ENCODE data around the gene OGDH. TPM values are rescaled to one million over a fixed set of nuclear protein-coding genes. Genes with fewer than 3 reads are reported as not detected.

Gene OGDH
- polyA plus RNA-seq, 3 donors = 22.7 to 71.7 (median 31.9) TPM

DNA sequence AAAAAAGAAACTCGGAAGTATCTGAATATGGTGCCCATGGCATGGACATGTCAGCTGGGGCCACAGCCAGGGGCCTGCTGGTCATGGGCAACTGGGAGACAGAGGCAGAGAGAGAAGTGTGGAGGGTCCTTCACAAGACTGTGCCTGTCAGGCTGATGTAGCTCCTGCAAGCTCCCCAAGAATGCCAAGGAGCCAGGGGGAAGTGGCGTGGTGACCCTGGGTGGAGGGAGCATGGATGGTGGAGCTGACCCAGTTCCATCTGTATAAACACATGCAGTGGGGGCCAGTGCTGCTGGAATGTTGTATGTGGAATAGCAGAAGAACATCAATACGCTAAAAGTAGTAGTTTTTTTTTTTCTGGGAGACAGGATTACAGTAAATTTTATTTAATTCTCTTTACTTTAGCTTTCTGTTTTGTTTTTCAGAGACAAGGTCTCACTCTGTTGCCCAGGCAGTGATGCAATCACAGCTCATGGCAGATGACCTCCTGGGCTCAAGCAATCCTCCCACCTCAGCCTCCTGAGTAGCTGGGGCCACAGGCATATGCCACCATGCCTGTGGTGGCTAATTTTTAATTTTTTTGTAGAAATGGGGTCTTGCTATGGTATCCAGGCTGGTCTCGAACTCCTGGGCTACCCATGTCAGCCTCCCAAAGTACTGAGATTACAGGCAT lies 131.8 kb downstream of the OGDH start:
- 87 to 90% (median 88%) methylated on average over 4 of the region's 4 CpGs for WGBS, 3 donors
- H3K27ac ChIP-seq (ENCODE audit: low read depth, low read length) = no peak overlapping the region

DNA sequence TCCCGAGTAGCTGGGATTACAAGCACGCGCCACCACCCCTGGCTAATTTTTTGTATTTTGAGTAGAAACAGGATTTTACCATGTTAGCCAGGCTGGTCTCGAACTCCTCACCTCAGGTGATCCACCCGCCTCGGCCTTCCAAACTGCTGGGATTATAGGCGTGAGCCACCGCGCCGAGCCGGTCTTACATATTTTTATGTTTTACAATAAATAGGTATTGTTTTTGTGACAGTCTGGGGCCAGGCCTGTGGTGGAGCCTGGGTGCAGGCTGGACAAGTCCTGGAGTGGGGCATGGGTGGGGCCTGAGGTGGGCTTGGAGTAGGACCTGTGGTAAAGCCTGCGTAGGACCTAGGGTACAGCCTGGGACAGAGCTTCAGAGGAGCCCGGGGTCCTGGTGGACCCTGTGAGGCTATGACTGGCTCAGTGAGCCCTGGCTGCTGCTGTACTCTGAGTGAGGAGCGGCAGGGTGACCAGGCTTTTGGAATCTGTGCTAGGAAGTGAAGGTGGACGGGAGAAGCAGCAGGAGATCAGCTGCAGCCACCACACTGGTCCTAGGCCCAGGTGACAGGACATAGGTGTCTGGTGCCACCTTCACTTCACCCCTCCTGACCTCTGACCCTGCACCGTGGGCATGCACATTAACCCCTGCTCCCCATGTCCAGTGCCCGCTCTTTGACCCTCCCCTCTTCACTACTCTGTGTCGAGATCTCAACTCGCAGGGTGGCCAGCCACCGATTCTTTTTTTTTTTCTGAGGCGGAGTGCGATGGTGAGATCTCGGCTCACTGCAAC lies 132.6 kb downstream of the OGDH start:
- WGBS, 3 donors = 91 to 94% (median 92%) methylated on average over 21 to 23 of the region's 23 CpGs
- no peak overlapping the region for H3K27ac ChIP-seq (ENCODE audit: low read depth, low read length)

DNA sequence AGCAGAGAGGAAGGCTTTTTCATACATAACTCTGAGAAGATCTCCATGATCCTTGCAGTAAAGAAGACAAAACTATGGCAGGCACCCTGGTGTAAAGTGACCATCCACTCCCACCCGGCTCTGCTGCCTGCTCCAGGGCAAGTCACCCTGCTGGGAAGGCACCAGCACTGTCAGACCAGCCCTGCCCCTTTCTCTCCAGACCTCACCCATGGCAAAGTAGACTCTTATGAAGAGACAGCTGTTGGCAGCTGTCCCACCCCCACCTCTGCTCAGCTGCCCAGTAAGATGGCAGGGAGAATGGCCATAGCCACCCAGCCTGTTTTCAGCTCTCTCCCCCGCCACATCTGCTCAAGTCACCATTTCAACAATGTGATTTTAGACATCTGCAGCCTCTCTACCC lies 133.6 kb downstream of the OGDH start:
- H3K27ac ChIP-seq (ENCODE audit: low read depth, low read length) = no peak overlapping the region
- 88 to 100% (median 89%) methylated on average over 2 of the region's 2 CpGs for WGBS, 3 donors

DNA sequence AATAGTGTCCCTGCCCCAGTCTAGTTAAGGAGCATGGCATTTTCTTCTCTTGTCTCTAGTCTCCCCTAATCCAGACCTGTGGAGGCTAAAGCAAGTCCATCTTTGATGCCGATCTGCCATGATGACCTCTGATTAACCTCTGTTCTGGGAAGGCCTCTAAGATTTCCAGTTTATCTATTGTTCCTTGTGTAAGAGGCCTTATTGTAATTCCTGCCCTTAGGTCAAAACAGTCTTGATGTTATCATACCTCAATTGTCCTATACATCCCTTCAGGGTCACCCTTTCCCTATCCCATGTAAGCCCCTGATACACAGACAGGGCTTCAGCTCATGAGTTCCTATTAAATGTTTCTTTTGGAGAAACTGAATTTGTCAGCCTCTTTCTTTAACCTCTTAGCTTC lies 137.3 kb downstream of the OGDH start:
- 67 to 81% (median 77%) methylated on average over 1 of the region's 1 CpG for WGBS, 3 donors

DNA sequence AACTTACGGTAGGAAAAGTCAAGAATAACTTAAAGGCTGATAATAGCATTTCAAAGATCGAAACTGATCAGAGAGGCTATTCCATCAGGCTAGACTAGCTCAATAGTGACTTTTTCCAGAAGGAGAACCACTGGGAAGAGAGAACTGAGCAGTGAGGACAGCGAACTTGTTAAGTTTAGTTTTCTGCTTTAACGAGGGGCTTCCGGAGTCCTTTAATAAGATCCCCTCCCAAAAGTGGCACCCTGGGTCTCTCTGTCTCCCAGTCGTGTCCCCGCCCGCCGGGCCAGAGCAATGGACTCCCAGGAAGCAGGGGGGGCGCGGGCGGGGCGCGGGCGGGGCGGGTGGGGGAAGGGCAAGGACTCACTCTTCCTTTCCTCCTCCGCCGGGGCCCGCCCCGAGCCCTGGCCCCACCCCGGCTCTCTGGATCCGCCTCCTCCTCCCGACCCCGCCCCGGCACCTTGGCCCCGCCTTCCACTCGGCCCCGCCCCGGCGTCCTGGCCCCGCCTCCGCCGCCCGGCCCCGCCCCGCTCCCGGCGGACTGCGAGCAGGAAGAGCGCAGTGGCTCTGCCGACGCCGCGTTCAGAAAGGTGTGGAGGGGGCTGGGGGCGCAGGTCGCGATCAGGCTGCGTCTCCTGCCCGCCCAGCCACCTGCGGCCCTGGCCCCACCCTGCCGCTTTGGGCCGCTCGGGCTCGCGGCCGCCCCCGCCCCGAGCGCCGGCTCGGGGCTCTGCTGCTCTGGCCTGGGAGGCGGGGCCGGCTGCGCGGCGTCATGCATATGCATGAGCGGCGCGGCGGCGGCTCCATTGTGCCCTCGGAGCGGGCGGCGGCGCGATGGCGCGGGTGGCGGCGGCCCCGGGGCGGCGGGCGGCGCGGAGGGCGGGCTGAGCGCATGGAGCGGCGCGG lies 141.9 kb downstream of the OGDH start, which contains the start of gene ZMIZ2:
Gene ZMIZ2 (plus strand): TSS at position 803 of the 903 bp plus-strand sequence. CDS start 7,403 bp downstream, outside the sequence.
- H3K27ac ChIP-seq (ENCODE audit: low read depth, low read length) = peak within 1 kb of the TSS; percentile 29
- WGBS, 3 donors = 1 to 4% (median 2%) methylated on average over 43 to 87 of the region's 92 CpGs

More for the DNA sequence above, 137.3 kb downstream of the OGDH start:
- no peak overlapping the region for H3K27ac ChIP-seq (ENCODE audit: low read depth, low read length)

DNA sequence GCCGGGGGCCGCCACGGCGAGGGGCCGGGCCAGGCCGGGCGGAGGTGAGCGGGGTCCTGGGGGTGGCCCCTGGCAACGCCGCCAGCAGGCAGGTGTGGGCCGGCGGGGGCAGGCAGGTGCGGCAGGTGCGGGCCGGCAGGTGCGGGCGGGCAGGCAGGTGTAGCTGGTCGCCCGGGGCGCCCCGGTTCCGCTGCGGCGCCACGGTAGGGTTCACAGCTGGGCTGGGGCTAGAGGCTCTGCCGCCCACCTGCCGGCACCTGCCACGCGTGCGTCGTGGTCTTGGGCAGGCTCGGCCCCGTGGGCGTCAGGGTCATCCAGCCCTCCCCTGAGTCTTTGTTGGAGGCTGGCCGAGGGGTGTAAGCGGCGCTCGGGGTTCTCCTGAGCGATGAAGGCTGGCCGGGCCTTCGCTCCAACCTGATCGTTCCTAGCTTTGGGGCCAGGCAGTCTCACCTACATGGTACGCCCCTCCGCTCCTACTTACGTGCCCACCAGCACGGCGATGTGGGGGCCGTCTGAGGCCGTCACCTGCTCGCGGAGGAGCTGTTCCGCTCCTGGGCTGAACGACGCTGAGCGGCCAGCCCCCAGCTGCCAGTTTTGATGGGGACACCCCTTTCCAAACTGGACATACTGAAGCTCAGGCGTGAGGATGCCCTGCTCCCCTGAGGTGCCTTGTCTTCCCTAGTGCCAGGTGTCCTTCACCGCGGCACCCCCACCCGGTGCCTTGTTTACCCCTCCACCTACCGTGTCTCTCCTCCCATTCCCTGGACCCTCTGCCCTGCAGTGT lies 142.7 kb downstream of the OGDH start:
- H3K27ac ChIP-seq (ENCODE audit: low read depth, low read length) = peak overlapping the region; percentile 29
- 1 to 2% (median 2%) methylated on average over 37 to 58 of the region's 60 CpGs for WGBS, 3 donors

DNA sequence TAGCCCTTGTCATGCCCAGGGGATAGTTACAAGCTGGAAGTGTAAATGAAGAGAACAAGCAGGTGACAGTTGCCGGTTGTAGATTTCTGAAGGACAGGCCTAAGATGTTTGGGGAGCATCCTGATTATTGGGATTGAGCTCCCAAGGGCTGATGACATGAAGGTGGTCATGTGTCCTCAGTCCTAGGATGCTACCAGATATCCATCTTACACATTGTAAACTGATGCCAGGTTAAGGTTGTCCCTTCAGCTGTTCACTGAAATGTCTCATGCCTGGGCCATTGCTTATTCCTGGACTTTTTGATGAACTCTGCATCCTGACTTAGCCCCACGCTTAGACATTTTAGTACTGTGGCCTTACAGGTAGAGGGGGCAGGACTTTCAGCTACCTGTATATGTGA lies 143.6 kb downstream of the OGDH start:
- no peak overlapping the region for H3K27ac ChIP-seq (ENCODE audit: low read depth, low read length)
- WGBS, 3 donors = 67 to 94% (median 90%) methylated on average over 2 of the region's 2 CpGs

DNA sequence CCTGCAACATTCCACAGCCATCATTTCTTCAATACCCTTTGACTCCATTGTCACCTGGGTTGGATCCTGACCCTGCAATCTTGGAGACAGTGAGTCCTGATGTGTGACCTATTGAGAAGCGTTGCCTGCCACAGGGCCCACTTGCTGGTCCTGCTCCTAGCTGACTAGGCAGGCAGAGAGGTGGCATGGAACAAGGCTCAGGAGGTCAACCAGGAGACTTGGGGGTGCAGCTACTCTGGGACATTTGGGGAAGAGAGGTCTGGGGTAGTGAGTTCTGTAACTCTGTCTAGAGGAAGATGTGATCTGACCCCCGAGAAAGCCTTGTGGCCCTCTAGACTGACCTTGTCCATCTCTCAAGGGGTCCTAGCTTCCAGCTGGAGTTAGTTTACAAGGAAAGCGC lies 144.0 kb downstream of the OGDH start:
- no peak overlapping the region for H3K27ac ChIP-seq (ENCODE audit: low read depth, low read length)
- 87 to 98% (median 87%) methylated on average over 3 of the region's 3 CpGs for WGBS, 3 donors

DNA sequence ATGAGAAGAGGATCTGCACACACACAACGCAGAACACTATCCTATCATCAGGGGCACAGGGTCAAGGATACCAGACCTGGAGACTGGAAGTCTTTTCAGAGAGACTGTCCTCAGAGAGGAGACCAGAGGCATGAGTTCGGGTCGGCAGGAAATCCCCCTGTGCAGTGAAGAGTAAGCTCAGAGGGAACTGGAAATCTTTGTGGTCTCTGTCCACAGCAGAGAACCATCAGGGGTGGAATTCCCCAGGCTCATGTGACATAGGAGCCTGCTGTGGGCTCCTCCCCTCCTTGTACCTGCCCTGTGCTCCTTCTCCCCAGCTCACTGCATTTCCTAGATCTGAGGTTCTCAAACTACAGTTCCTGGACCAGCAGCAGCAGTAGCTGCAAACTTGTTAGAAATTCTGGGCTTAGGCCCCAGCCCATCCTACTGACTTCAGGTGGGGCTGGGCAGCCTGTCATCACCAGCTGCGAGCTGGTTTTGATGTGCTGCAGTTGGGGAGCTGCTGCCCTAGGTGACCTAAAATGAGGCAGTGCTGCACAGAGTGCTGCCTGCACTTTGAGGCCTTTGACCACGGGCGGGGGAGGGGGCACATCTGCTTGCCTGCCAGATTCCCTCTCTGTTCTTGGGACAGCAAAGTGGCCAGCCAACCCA lies 144.6 kb downstream of the OGDH start:
- H3K27ac ChIP-seq (ENCODE audit: low read depth, low read length) = no peak overlapping the region
- 41 to 51% (median 50%) methylated on average over 6 of the region's 6 CpGs for WGBS, 3 donors

DNA sequence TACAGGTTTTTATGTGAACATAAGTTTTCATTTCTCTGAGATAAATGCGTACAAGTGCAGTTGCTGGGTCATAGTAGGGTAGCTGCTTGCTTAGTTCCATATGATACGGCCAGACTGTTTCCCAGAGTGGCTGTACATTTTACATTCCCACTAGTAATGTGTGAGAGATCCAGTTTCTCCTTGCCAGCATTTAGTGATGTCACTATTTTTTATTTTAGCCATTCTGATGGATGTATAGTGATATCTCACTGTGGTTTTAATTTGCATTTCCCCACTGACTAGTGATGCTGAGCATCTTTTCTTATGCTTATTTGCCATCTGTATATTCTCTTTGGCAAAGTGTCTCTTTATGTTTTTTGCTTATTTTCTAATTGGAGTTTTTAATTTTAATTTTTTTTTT lies 146.4 kb downstream of the OGDH start:
- WGBS, 3 donors = 90 to 93% (median 92%) methylated on average over 2 of the region's 2 CpGs

DNA sequence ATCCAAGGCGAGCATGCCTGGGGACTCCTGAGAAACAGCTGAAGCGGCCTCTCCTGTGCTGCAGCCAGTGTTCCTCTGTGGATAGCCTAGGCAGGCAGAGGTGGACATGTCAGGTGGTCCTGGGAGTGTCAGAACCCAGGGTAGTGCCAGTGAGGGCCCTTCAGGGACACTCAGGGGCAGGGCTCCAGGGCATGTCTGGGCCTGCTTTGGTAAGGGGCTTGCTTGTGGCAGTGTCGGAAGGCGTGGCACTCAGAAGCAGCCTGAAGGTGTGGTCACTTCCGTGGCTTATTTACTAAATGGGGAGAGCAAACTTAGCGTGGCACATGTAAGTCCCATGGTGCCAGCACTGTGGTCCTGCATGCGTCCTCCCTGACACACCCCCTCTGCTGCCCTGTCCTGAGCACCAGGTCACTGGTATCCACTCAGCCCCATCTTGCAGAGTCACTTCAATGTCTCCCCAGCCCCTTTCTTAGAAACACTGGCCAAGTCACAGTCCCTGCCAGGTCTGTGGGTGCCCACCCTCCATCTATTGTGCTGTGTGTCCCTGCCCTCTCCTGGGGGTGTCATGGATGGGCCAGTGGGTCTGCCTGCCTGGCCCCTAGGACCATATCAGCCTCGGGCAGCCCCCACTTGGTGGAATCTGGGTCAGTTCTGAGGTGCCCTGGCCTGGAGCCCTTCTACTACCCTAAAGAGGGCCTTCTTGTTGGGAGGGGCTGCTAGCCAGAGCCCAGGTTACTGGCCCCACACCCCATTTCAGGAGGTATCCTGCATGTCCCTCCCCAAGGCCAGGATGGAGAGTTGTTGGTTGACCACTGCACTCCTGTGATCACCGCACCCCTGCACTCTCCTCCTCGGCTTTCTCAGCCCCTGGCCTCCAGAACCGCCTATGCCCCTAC lies 148.6 kb downstream of the OGDH start:
- H3K27ac ChIP-seq (ENCODE audit: low read depth, low read length) = no peak overlapping the region
- 88 to 94% (median 90%) methylated on average over 11 of the region's 11 CpGs for WGBS, 3 donors

More for the DNA sequence above, 146.4 kb downstream of the OGDH start:
- no peak overlapping the region for H3K27ac ChIP-seq (ENCODE audit: low read depth, low read length)

DNA sequence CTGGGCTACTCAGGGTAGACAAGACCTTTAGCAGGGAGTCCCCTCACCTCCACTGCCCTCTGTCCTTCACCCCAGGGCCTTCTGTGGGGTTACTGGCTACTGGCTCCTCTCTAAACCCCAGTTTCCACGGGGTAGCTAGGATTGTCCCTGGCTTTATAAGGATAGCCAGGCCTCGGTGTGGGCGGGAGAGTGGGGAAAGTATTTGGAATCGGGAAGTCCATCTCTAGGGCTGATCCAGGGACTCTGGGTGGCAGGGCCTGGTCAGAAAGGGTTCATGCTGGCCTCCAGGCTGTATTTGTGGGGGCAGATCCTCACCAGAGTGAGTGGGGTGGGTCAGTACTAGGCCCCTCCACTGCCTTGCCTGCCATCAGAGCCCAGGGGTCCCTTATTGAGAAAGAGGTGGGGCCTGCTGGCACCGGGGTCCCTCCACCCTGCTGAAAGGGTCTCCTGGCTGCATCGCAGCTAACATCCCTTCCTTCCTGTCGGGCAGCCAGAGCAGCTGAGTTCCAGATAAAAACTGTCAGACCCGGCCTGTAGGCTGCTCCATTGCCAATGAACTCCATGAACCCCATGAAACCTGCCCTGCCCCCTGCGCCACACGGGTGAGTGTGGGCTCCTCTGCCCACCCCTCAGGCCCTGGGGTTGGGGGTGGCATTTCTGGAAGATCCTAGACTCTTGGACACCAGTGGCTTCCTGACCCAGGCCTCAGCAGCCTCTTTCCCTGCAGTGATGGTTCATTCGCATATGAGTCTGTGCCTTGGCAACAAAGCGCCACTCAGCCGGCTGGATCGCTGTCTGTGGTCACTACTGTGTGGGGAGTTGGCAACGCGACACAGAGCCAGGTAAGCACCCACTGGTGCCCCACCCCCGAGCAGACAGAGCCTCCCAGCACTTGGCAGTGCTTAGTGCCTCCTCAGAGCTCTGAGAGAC lies 149.5 kb downstream of the OGDH start:
- no peak overlapping the region for H3K27ac ChIP-seq (ENCODE audit: low read depth, low read length)
- WGBS, 3 donors = 60 to 71% (median 68%) methylated on average over 17 of the region's 17 CpGs

DNA sequence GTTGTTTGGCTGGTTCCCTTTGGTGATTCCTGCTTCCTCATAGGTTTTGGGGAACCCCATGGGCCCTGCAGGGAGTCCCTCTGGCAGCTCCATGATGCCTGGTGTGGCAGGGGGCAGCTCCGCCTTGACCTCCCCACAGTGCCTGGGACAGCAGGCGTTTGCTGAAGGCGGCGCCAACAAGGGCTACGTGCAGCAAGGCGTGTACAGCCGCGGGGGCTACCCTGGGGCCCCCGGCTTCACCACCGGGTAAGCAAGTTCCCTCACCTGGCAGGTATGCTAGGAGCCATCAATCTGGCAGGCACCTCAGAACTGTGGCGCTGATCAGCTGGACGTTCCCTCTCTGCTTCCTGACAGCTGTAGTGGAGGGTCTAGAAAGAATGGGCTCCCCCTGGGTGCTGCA lies 150.5 kb downstream of the OGDH start:
- 87 to 90% (median 90%) methylated on average over 12 of the region's 12 CpGs for WGBS, 3 donors
- H3K27ac ChIP-seq (ENCODE audit: low read depth, low read length) = no peak overlapping the region

DNA sequence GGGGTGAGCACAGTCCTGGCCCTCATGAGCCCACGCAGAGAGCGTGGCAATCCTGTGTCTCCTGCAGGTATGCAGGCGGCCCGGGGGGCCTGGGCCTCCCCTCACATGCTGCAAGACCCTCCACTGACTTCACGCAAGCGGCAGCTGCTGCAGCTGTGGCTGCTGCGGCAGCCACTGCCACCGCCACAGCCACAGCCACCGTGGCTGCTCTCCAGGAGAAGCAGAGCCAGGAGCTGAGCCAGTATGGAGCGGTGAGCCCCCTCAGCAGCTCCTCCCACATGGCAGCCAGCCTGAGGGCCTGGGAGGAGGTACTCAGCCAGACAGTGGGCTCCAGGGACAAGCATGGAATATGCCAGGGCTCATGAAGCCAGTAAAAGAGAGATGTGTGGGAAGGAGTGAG lies 150.9 kb downstream of the OGDH start:
- WGBS, 3 donors = 71 to 78% (median 73%) methylated on average over 10 of the region's 10 CpGs

DNA sequence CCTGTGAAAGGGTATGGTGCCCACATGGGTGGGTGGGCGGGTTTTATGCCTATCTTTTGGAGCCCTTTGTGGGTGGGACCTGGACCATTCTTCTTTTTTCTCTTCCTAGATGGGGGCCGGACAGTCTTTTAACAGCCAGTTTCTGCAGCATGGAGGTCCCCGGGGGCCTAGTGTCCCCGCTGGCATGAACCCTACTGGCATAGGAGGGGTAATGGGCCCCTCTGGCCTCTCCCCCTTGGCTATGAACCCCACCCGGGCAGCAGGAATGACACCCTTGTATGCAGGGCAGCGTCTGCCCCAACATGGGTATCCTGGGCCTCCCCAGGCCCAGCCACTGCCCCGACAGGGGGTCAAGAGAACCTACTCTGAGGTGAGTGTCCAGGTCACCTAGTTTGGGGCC lies 151.3 kb downstream of the OGDH start:
- no peak overlapping the region for H3K27ac ChIP-seq (ENCODE audit: low read depth, low read length)
- WGBS, 3 donors = 79 to 86% (median 81%) methylated on average over 6 to 7 of the region's 7 CpGs

More for the DNA sequence above, 150.9 kb downstream of the OGDH start:
- H3K27ac ChIP-seq (ENCODE audit: low read depth, low read length) = no peak overlapping the region
